ENCODE measurements around the gene WDR31. TPM values are rescaled to one million over a fixed set of nuclear protein-coding genes. Genes with fewer than 3 reads are reported as not detected.

Gene WDR31
- total and polyA plus RNA-seq, 11 donors = 7.0 to 22.4 (median 13.6) TPM

DNA sequence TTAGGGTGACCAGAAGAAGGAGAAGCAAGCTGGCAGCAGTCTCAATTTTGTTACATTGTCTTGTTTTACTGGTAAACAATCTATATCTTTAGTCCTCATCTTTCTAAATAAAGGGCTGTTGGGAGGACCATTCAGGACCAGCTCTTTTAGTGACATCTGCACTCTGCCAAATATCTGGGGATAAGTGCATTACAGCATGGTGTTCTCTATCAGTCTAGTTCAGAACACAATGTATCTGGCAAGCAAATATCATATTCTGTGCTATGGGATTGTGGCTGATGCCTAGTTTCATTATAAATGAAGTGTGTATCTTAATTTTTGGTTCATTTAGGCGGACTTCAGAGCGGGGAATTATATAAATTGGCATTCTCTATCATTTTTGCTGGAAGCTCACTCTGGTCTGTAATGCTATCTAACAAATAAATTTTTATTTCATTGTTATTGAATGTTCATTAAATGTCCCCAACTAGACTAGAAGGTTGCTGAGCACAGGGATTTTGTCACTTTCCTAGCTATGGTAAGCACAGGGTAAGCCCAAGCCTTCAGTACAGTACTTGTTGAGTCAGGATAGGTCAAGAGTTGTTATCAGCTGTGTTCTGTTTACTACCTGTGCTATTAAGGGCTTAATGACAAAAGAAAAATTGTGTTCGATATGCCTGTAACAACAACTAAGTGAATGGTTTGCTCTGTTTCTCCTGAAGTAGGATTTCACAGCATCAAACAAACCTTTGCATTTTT lies 11.9 kb downstream of the WDR31 start:
- no peak for TF ChIP-seq POLR2A (IDR thresholded peaks at IDR 0.05)
- TF ChIP-seq, protein P1, sequence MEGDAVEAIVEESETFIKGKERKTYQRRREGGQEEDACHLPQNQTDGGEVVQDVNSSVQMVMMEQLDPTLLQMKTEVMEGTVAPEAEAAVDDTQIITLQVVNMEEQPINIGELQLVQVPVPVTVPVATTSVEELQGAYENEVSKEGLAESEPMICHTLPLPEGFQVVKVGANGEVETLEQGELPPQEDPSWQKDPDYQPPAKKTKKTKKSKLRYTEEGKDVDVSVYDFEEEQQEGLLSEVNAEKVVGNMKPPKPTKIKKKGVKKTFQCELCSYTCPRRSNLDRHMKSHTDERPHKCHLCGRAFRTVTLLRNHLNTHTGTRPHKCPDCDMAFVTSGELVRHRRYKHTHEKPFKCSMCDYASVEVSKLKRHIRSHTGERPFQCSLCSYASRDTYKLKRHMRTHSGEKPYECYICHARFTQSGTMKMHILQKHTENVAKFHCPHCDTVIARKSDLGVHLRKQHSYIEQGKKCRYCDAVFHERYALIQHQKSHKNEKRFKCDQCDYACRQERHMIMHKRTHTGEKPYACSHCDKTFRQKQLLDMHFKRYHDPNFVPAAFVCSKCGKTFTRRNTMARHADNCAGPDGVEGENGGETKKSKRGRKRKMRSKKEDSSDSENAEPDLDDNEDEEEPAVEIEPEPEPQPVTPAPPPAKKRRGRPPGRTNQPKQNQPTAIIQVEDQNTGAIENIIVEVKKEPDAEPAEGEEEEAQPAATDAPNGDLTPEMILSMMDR (IDR thresholded peaks at IDR 0.05) = no peak
- Histone ChIP-seq H3K36me3 (peaks cover 0 to 18% (median 0%) of the 10 kb centered on the region in 9 donors), H3K4me3 (no peak overlapping the region), H3K9me3 (no peaks in the 10 kb centered on the region), H3K27me3 (no peaks in the 10 kb centered on the region), H3K4me1 (peaks cover 0 to 14% (median 0%) of the 10 kb centered on the region in 12 donors), H3K27ac (peak overlapping the region in 9 of 12 donors; percentile 8 to 65 (median 49))
- 75 to 88% (median 83%) methylated on average over 3 of the region's 3 CpGs for WGBS, 4 donors
- ATAC-seq = peak; percentile 89 to 94 (median 92)
- intact Hi-C loops (cut with DNase I) = no loop called here
- DNase-seq = no peak

DNA sequence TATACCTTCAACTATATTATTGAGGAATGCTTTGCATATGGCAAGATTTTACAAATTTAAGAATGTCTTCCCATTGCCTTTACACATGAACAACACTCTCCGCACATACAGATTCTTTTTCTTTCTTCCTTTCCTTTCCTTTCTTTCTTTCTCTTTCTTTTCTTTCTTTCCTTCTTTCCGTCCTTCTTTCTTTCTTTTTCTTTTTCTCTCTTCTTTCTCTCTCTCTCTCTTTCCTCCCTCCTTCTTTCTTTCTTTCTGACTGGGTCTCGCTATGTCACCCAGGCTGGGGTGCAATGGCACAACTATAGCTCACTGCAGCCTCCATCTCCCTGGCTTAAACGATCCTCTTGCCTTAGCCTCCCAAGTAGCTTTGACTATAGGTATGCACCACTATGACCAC lies 13.8 kb downstream of the WDR31 start:
- H3K36me3 ChIP-seq = peaks cover 0 to 19% (median under 1%) of the 10 kb centered on the region in 9 donors
- TF ChIP-seq, protein P1 (IDR thresholded peaks at IDR 0.05) = no peak
- no peak for TF ChIP-seq POLR2A (IDR thresholded peaks at IDR 0.05)
- H3K4me3 ChIP-seq = no peak overlapping the region
- no peak for ATAC-seq
- no peaks in the 10 kb centered on the region for H3K9me3 ChIP-seq
- H3K27ac ChIP-seq = no peak overlapping the region
- H3K27me3 ChIP-seq = no peaks in the 10 kb centered on the region
- intact Hi-C loops (cut with DNase I) = no loop called here
- DNase-seq = no peak
- WGBS, 4 donors = 95 to 97% (median 96%) methylated on average over 4 of the region's 4 CpGs
- H3K4me1 ChIP-seq = peaks cover 0 to 14% (median 0%) of the 10 kb centered on the region in 12 donors

DNA sequence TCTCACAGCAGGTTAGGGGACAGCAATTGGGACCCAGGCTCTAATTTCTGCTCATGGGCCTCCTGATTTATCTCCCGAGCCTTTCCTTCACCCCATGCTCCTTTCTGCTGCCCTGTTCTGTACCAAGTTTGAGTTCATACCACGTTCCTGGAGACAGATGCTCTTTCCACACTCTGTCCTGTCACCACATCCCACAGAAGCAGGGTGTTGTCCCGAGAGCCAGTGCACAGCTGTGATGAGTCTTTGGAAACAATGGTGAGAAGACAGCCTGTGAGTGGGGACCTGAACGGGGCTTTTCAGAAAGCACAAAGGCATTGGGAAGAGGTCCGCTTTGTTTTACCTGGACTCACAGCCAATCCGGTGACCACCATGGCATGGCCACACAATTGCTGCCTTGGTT lies 17.4 kb downstream of the WDR31 start:
- no peak overlapping the region for H3K27ac ChIP-seq
- peaks cover 0 to 42% (median 17%) of the 10 kb centered on the region in 9 donors for H3K36me3 ChIP-seq
- no peak overlapping the region for H3K4me3 ChIP-seq
- TF ChIP-seq, protein P1 (IDR thresholded peaks at IDR 0.05) = no peak
- TF ChIP-seq POLR2A (IDR thresholded peaks at IDR 0.05) = no peak
- ATAC-seq = no peak
- H3K4me1 ChIP-seq = peaks cover 0 to 3% (median 0%) of the 10 kb centered on the region in 12 donors
- no peaks in the 10 kb centered on the region for H3K9me3 ChIP-seq
- no peaks in the 10 kb centered on the region for H3K27me3 ChIP-seq
- DNase-seq = no peak
- intact Hi-C loops (cut with DNase I) = loop anchor here in 1 of 10 donors (5.0 kb wide), 1 partner anchor 45 kb away; no protein-coding TSS in a partner anchor
- 77 to 79% (median 77%) methylated on average over 6 of the region's 6 CpGs for WGBS, 4 donors

DNA sequence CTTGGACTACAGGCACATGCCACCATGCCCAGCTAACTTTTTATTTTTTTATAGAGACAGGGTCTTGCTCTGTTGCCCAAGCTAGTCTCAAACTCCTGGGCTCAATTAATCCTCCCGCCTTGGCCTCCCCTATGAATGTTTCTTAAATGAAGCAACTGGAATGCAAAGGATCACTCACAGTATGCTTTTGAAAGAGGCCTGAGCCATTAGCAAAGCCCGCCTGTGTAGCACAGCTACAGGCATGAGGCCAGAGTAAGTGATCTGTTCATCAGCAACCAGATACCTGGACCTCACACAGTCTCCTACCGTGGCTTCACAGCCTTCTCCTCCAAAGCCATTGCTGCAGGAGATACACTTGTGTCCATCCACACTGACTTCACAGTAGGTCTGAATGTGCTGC lies 20.0 kb downstream of the WDR31 start:
- Histone ChIP-seq H3K9me3 (no peaks in the 10 kb centered on the region), H3K36me3 (peaks cover 0 to 54% (median 22%) of the 10 kb centered on the region in 9 donors), H3K27ac (no peak overlapping the region), H3K4me3 (no peak overlapping the region), H3K4me1 (peaks cover 0 to 3% (median 0%) of the 10 kb centered on the region in 12 donors), H3K27me3 (no peaks in the 10 kb centered on the region)
- WGBS, 4 donors = 90 to 97% (median 96%) methylated on average over 3 of the region's 3 CpGs
- ATAC-seq = no peak
- TF ChIP-seq, protein P1 (IDR thresholded peaks at IDR 0.05) = no peak
- no peak for TF ChIP-seq POLR2A (IDR thresholded peaks at IDR 0.05)
- intact Hi-C loops (cut with DNase I) = loop anchor here in 1 of 10 donors (5.0 kb wide), 1 partner anchor 47 kb away; no protein-coding TSS in a partner anchor
- DNase-seq = no peak
